Measurements from ENCODE around the gene ACSM2A. TPM values are rescaled to one million over a fixed set of nuclear protein-coding genes. Genes with fewer than 3 reads are reported as not detected.
"Not testable (repeated sequence)": the region's sequence is repeated elsewhere in the genome, so short reads cannot be mapped to it uniquely, and the experiment has no call there.

Gene ACSM2A
- under 1 TPM; 0.49 to 0.79 TPM for total RNA-seq

GRCh38 chr16:20451364-20451763 lies at the start of gene ACSM2A:
Gene ACSM2A (plus strand): TSS chr16:20451521. CDS start chr16:20460115, 8,594 bp downstream.
- H3K4me1 Mint-ChIP-seq (ENCODE audit: low read depth); H3K4me3 Mint-ChIP-seq; DNase-seq; H3K9me3 Mint-ChIP-seq; H3K27ac Mint-ChIP-seq; ATAC-seq (replicated peaks in 1 of 2); H3K27me3 Mint-ChIP-seq (ENCODE audit: low read depth); H3K36me3 Mint-ChIP-seq (ENCODE audit: insufficient read depth in 2 of 2): not testable (repeated sequence)

GRCh38 chr16:20402651-20403050 lies 48.7 kb upstream of the ACSM2A start:
- H3K36me3 Mint-ChIP-seq (ENCODE audit: insufficient read depth in 2 of 2), result no peaks in the 10 kb centered on the region
- H3K27ac Mint-ChIP-seq, result no peak overlapping the region
- no peaks in the 10 kb centered on the region for H3K27me3 Mint-ChIP-seq (ENCODE audit: low read depth)
- H3K9me3 Mint-ChIP-seq, result no peaks in the 10 kb centered on the region
- H3K4me1 Mint-ChIP-seq (ENCODE audit: low read depth), result no peaks in the 10 kb centered on the region
- DNase-seq (no peak), ATAC-seq (replicated peaks in 1 of 2) (no peak)
- no peak overlapping the region for H3K4me3 Mint-ChIP-seq

GRCh38 chr16:20404637-20405036 lies 46.7 kb upstream of the ACSM2A start, which contains the start of gene PDILT:
Gene PDILT (minus strand): TSS chr16:20404737. CDS start chr16:20399300, 5,437 bp downstream.
- H3K27ac Mint-ChIP-seq, result no peak within 1 kb of the TSS
- no peaks in the 10 kb centered on the region for H3K27me3 Mint-ChIP-seq (ENCODE audit: low read depth)
- H3K9me3 Mint-ChIP-seq, result no peaks in the 10 kb centered on the region
- no peak for DNase-seq
- no peak within 1 kb of the TSS for H3K4me3 Mint-ChIP-seq
- no peak for ATAC-seq (replicated peaks in 1 of 2)
- no peaks in the 10 kb centered on the region for H3K4me1 Mint-ChIP-seq (ENCODE audit: low read depth)
- no peaks in the 10 kb centered on the region for H3K36me3 Mint-ChIP-seq (ENCODE audit: insufficient read depth in 2 of 2)

GRCh38 chr16:20409398-20410120 lies 41.8 kb upstream of the ACSM2A start, which contains the start of gene ACSM5:
Gene ACSM5 (plus strand): TSS chr16:20409534. CDS start chr16:20411485, 1,951 bp downstream.
- no peak for DNase-seq
- H3K9me3 Mint-ChIP-seq, result no peaks in the 10 kb centered on the region
- no peaks in the 10 kb centered on the region for H3K36me3 Mint-ChIP-seq (ENCODE audit: insufficient read depth in 2 of 2)
- H3K4me1 Mint-ChIP-seq (ENCODE audit: low read depth), result no peaks in the 10 kb centered on the region
- no peaks in the 10 kb centered on the region for H3K27me3 Mint-ChIP-seq (ENCODE audit: low read depth)
- no peak for ATAC-seq (replicated peaks in 1 of 2)
- H3K27ac Mint-ChIP-seq, result no peak within 1 kb of the TSS
- H3K4me3 Mint-ChIP-seq, result no peak within 1 kb of the TSS

- no peaks in the 10 kb centered on the region for H3K27me3 Mint-ChIP-seq (ENCODE audit: low read depth)
- no peak overlapping the region for H3K4me3 Mint-ChIP-seq
- ATAC-seq (replicated peaks in 1 of 2) (no peak), DNase-seq (no peak)
- no peaks in the 10 kb centered on the region for H3K9me3 Mint-ChIP-seq
- H3K4me1 Mint-ChIP-seq (ENCODE audit: low read depth), result no peaks in the 10 kb centered on the region
- no peak overlapping the region for H3K27ac Mint-ChIP-seq
- H3K36me3 Mint-ChIP-seq (ENCODE audit: insufficient read depth in 2 of 2), result no peaks in the 10 kb centered on the region
These were observed 41.1 kb upstream of the ACSM2A start for GRCh38 chr16:20410121-20410723.

- Mint-ChIP-seq H3K27me3 (ENCODE audit: low read depth) (no peaks in the 10 kb centered on the region), H3K4me3 (no peak overlapping the region), H3K27ac (no peak overlapping the region)
These were observed 40.3 kb upstream of the ACSM2A start for GRCh38 chr16:20411055-20411454.

GRCh38 chr16:20415541-20415940 lies 35.8 kb upstream of the ACSM2A start:
- no peaks in the 10 kb centered on the region for H3K9me3 Mint-ChIP-seq
- H3K4me3 Mint-ChIP-seq, result no peak overlapping the region
- H3K36me3 Mint-ChIP-seq (ENCODE audit: insufficient read depth in 2 of 2), result no peaks in the 10 kb centered on the region
- H3K27ac Mint-ChIP-seq, result no peak overlapping the region
- no peak for DNase-seq
- no peak for ATAC-seq (replicated peaks in 1 of 2)
- no peaks in the 10 kb centered on the region for H3K4me1 Mint-ChIP-seq (ENCODE audit: low read depth)
- H3K27me3 Mint-ChIP-seq (ENCODE audit: low read depth), result no peaks in the 10 kb centered on the region

More at GRCh38 chr16:20411055-20411454, 40.3 kb upstream of the ACSM2A start:
- H3K36me3 Mint-ChIP-seq (ENCODE audit: insufficient read depth in 2 of 2), result no peaks in the 10 kb centered on the region
- H3K9me3 Mint-ChIP-seq, result no peaks in the 10 kb centered on the region
- ATAC-seq (replicated peaks in 1 of 2) (no peak), DNase-seq (no peak)
- no peaks in the 10 kb centered on the region for H3K4me1 Mint-ChIP-seq (ENCODE audit: low read depth)

- H3K27ac Mint-ChIP-seq; DNase-seq; H3K4me1 Mint-ChIP-seq (ENCODE audit: low read depth); H3K4me3 Mint-ChIP-seq; H3K9me3 Mint-ChIP-seq; ATAC-seq (replicated peaks in 1 of 2); H3K27me3 Mint-ChIP-seq (ENCODE audit: low read depth); H3K36me3 Mint-ChIP-seq (ENCODE audit: insufficient read depth in 2 of 2): not testable (repeated sequence)
These were observed 32.2 kb upstream of the ACSM2A start for GRCh38 chr16:20419093-20419492.

GRCh38 chr16:20421748-20422147 lies 29.6 kb upstream of the ACSM2A start:
- not testable (repeated sequence) for DNase-seq; H3K4me1 Mint-ChIP-seq (ENCODE audit: low read depth); H3K36me3 Mint-ChIP-seq (ENCODE audit: insufficient read depth in 2 of 2); H3K9me3 Mint-ChIP-seq; H3K27ac Mint-ChIP-seq; H3K4me3 Mint-ChIP-seq; ATAC-seq (replicated peaks in 1 of 2); H3K27me3 Mint-ChIP-seq (ENCODE audit: low read depth)

GRCh38 chr16:20423772-20424128 lies 27.6 kb upstream of the ACSM2A start:
- not testable (repeated sequence) for H3K27ac Mint-ChIP-seq; H3K9me3 Mint-ChIP-seq; H3K36me3 Mint-ChIP-seq (ENCODE audit: insufficient read depth in 2 of 2); H3K4me1 Mint-ChIP-seq (ENCODE audit: low read depth); H3K4me3 Mint-ChIP-seq; DNase-seq; H3K27me3 Mint-ChIP-seq (ENCODE audit: low read depth); ATAC-seq (replicated peaks in 1 of 2)

GRCh38 chr16:20424129-20424866 lies 27.0 kb upstream of the ACSM2A start:
- Mint-ChIP-seq H3K4me3 (no peak overlapping the region), H3K27me3 (ENCODE audit: low read depth) (peaks cover 6% of the 10 kb centered on the region), H3K36me3 (ENCODE audit: insufficient read depth in 2 of 2) (no peaks in the 10 kb centered on the region), H3K4me1 (ENCODE audit: low read depth) (no peaks in the 10 kb centered on the region), H3K9me3 (peaks cover 1% of the 10 kb centered on the region in 2 donors), H3K27ac (no peak overlapping the region)
- DNase-seq (no peak), ATAC-seq (replicated peaks in 1 of 2) (no peak)

GRCh38 chr16:20427401-20427797 lies 23.9 kb upstream of the ACSM2A start:
- not testable (repeated sequence) for H3K9me3 Mint-ChIP-seq, H3K27ac Mint-ChIP-seq, H3K4me3 Mint-ChIP-seq

GRCh38 chr16:20429499-20429898 lies 21.8 kb upstream of the ACSM2A start:
- H3K36me3 Mint-ChIP-seq (ENCODE audit: insufficient read depth in 2 of 2); H3K27me3 Mint-ChIP-seq (ENCODE audit: low read depth); ATAC-seq (replicated peaks in 1 of 2); H3K27ac Mint-ChIP-seq; H3K4me1 Mint-ChIP-seq (ENCODE audit: low read depth); H3K9me3 Mint-ChIP-seq; DNase-seq; H3K4me3 Mint-ChIP-seq: not testable (repeated sequence)

More at GRCh38 chr16:20427401-20427797, 23.9 kb upstream of the ACSM2A start:
- H3K36me3 Mint-ChIP-seq (ENCODE audit: insufficient read depth in 2 of 2); H3K4me1 Mint-ChIP-seq (ENCODE audit: low read depth); DNase-seq; ATAC-seq (replicated peaks in 1 of 2): not testable (repeated sequence)
- H3K27me3 Mint-ChIP-seq (ENCODE audit: low read depth), result peaks cover 15% of the 10 kb centered on the region
